Colonic mucosa (tissue), 4 donors: ENCODE results near the gene SRP9. TPM values are rescaled to one million over a fixed set of nuclear protein-coding genes. Genes with fewer than 3 reads are reported as not detected.

ENCODE experiments used
- DNase-seq: peaks from one replicate; pipeline ENCODE4 v3.0.0-alpha.2; 2020
- H3K27ac ChIP-seq: fragments of 200-600 bp; one replicate; pipeline ENCODE4 v1.8.0; 2021
- H3K27me3 ChIP-seq: fragments of 200-600 bp; one replicate; pipeline ENCODE4 v1.8.0; 2021
- H3K36me3 ChIP-seq: fragments of 200-600 bp; one replicate; pipeline ENCODE4 v1.8.0; 2021
- H3K4me1 ChIP-seq: fragments of 200-600 bp; one replicate; pipeline ENCODE4 v1.8.0; 2021; ENCODE audit warnings: mild to moderate bottlenecking
- H3K4me3 ChIP-seq: fragments of 200-600 bp; one replicate; pipeline ENCODE4 v1.8.0; 2021
- H3K9ac ChIP-seq, 2 donors: one replicate each; pipeline ENCODE4 v1.7.0; 2013; ENCODE audit warnings: control low read depth in 2 of 2, low read depth in 2 of 2, low read length in 2 of 2
- H3K9me3 ChIP-seq: fragments of 200-600 bp; one replicate; pipeline ENCODE4 v1.8.0; 2021
- intact Hi-C: fragments of 100-400 bp; cut with DNase I; formaldehyde crosslinking; loops from one replicate; pipeline ENCODE4 v1.14.1; 2022
- total RNA-seq, 2 donors: library from RNA; stranded (reverse); fragmentation: NEBNext Ultra II Directional in 1 of 2; extraction: Animal tissue kit (Norgen Biotek cat#: 25700) in 1 of 2; gene quantifications; one replicate each; pipeline ENCODE4 v1.2.1, GENCODE V29; 2021
- TF ChIP-seq, protein P1 (sequence below): fragments of 200-600 bp; IDR thresholded peaks from one replicate; pipeline ENCODE4 v1.8.0; 2022; ENCODE audit warnings: antibody characterized with exemption, mild to moderate bottlenecking
- donor health status: healthy.
- donor health status: DM: no; HTN: no; CAD: no.
- donor health status: DM: no; HTN: no; CAD: no.

The SRP9 gene
- total RNA-seq, 2 donors from 2014 or later, result 233 to 264 TPM

DNA sequence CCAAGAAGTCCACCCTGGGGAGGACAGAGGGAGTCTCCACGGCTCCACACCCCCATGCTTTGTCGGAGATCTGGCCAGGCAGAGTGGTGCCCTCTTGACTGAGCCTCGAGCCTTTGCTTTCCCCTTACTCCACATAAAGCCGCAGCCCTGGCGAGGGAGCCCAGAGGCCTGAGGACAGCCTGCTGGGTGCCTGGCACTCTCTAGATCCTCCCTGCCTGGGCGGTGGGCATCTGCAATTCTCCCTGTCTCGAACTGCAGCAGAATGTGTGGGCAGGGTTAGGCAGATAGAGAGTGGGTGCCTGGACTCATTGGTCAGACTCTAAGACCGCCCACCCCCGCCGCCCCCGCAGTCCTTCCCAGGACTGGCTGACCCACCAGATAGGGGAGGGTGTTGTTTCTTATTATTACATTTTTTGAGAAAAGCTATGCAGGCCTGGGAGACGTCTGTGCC lies 46.2 kb downstream of the SRP9 start:
- Histone ChIP-seq H3K4me1 (no peaks in the 10 kb centered on the region), H3K4me3 (no peak overlapping the region), H3K36me3 (no peaks in the 10 kb centered on the region), H3K9ac (no peak overlapping the region), H3K9me3 (no peaks in the 10 kb centered on the region), H3K27ac (no peak overlapping the region), H3K27me3 (no peaks in the 10 kb centered on the region)
- TF ChIP-seq, protein P1, sequence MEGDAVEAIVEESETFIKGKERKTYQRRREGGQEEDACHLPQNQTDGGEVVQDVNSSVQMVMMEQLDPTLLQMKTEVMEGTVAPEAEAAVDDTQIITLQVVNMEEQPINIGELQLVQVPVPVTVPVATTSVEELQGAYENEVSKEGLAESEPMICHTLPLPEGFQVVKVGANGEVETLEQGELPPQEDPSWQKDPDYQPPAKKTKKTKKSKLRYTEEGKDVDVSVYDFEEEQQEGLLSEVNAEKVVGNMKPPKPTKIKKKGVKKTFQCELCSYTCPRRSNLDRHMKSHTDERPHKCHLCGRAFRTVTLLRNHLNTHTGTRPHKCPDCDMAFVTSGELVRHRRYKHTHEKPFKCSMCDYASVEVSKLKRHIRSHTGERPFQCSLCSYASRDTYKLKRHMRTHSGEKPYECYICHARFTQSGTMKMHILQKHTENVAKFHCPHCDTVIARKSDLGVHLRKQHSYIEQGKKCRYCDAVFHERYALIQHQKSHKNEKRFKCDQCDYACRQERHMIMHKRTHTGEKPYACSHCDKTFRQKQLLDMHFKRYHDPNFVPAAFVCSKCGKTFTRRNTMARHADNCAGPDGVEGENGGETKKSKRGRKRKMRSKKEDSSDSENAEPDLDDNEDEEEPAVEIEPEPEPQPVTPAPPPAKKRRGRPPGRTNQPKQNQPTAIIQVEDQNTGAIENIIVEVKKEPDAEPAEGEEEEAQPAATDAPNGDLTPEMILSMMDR, result no peak
- no peak for DNase-seq
- intact Hi-C loops, result no loop called here

DNA sequence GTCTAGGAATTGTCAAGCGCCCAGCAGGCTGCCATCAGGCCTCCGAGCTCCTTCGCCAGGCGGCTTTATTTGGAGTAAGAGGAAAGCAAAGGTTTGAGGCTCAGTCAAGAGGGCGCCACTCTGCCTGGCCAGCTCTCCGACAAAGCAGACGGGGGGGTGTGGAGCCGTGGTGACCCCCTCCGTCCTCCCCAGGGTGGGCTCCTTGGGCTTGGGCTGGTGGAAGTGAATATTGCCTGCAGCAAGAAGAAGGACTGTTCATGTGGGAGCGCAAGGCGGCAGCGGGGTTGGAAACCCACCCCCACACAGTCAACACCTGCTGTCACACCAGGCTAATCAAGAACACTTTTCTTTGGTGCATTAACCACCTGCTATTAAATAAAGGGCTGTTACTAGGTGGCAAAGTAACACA lies 46.9 kb downstream of the SRP9 start:
- TF ChIP-seq, protein P1, result no peak
- Histone ChIP-seq H3K4me3 (no peak overlapping the region), H3K9ac (no peak overlapping the region), H3K36me3 (no peaks in the 10 kb centered on the region), H3K27ac (no peak overlapping the region), H3K4me1 (no peaks in the 10 kb centered on the region), H3K27me3 (no peaks in the 10 kb centered on the region), H3K9me3 (no peaks in the 10 kb centered on the region)
- DNase-seq, result no peak
- intact Hi-C loops, result no loop called here

DNA sequence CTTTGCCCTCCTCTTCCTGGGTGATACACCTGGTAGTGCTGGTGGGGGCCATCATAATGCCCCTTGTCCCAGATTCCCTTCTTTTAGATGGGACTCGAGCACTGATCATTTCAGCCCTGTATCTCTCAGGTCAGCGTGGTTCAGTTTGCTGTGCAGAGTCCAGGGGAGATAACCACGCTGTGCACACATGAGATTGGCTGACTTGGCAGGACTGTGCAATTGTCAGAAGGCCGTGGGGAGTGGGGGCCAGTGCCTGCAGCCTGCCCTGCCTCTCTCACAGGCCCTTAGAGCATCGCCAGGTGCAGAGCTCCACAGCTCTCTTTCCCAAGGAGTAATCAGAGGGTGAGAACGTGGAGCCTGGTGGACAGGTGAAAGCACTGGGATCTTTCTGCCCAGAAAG lies 47.5 kb downstream of the SRP9 start:
- H3K9ac ChIP-seq, result no peak overlapping the region
- intact Hi-C loops, result no loop called here
- DNase-seq, result no peak

DNA sequence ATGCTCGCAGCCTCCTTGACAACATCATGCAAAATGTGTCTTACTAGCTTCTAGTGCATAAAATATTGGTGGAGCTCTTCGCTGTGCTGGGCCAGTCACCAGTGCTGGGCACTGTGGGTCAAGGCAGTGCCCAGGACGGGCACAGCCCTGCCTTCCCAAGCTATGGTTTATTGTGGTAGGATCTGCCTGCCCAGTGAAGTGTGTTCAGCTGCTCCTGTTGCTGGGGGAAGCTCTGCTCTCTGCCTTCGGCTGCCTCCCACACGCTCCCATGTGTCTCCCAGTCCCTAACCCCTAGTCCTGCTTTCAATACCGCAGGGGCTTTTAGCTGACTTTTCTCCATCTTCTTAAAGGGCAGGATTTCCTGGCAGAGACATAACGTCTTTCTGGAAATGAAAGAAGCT lies 48.0 kb downstream of the SRP9 start:
- H3K27me3 ChIP-seq, result no peaks in the 10 kb centered on the region
- H3K9ac ChIP-seq, result no peak overlapping the region
- DNase-seq, result no peak
- no peaks in the 10 kb centered on the region for H3K4me1 ChIP-seq
- no peak overlapping the region for H3K27ac ChIP-seq
- TF ChIP-seq, protein P1, result no peak
- H3K36me3 ChIP-seq, result no peaks in the 10 kb centered on the region
- intact Hi-C loops, result no loop called here
- no peak overlapping the region for H3K4me3 ChIP-seq
- H3K9me3 ChIP-seq, result no peaks in the 10 kb centered on the region

More for the DNA sequence above, 47.5 kb downstream of the SRP9 start:
- H3K27me3 ChIP-seq, result no peaks in the 10 kb centered on the region
- TF ChIP-seq, protein P1, result no peak
- no peaks in the 10 kb centered on the region for H3K9me3 ChIP-seq
- H3K27ac ChIP-seq, result no peak overlapping the region
- H3K36me3 ChIP-seq, result no peaks in the 10 kb centered on the region
- H3K4me3 ChIP-seq, result no peak overlapping the region
- H3K4me1 ChIP-seq, result no peaks in the 10 kb centered on the region

DNA sequence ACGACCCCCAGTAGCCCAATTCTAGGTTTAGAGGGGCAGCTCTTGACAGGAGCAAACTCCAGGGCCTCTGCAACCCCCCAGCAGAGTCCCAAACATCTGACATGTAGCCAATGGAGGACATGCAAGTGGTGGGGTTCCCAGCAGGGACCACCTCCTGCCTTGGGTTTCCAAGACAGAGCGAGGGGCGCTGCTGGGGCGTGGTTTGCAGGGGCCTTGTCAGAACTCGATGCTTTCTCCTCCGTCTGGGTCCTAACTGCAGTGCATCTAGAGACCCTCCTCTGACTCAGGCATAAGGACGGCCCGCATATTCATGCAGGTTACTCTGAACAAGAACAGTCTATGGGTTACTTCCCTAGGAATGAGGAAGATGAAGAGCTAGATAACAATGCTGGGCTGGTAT lies 49.5 kb downstream of the SRP9 start:
- TF ChIP-seq, protein P1, result no peak
- Histone ChIP-seq H3K4me1 (no peaks in the 10 kb centered on the region), H3K27me3 (no peaks in the 10 kb centered on the region), H3K4me3 (no peak overlapping the region), H3K9me3 (no peaks in the 10 kb centered on the region), H3K36me3 (no peaks in the 10 kb centered on the region), H3K9ac (no peak overlapping the region), H3K27ac (no peak overlapping the region)
- no peak for DNase-seq
- intact Hi-C loops, result no loop called here
